Measurements from ENCODE around the gene SCARF2. TPM values are rescaled to one million over a fixed set of nuclear protein-coding genes. Genes with fewer than 3 reads are reported as not detected.
"Not testable (repeated sequence)": the region's sequence is repeated elsewhere in the genome, so short reads cannot be mapped to it uniquely, and the experiment has no call there.

SCARF2 gene
- total RNA-seq, 1 donor from 2014 or later, result 47.2 TPM

GRCh38 chr22:20414059-20414440 lies 23.6 kb downstream of the SCARF2 start:
- no peak for DNase-seq (ENCODE audit: low spot score in 2 of 2, unreplicated experiment in 2 of 2)
- Mint-ChIP-seq H3K9me3 (no peaks in the 10 kb centered on the region), H3K27ac (no peak overlapping the region), H3K36me3 (peaks cover 2% of the 10 kb centered on the region), H3K4me3 (no peak overlapping the region), H3K27me3 (ENCODE audit: low read depth) (peaks cover 1% of the 10 kb centered on the region), H3K4me1 (peaks cover 6% of the 10 kb centered on the region)
- TF ChIP-seq CTCF (IDR thresholded peaks at IDR 0.05; ENCODE audit: unreplicated experiment), result no peak

GRCh38 chr22:20413217-20414058 lies 24.2 kb downstream of the SCARF2 start:
- Mint-ChIP-seq H3K9me3 (no peaks in the 10 kb centered on the region), H3K4me1 (peaks cover 6% of the 10 kb centered on the region), H3K4me3 (no peak overlapping the region), H3K27ac (no peak overlapping the region), H3K27me3 (ENCODE audit: low read depth) (peaks cover 1% of the 10 kb centered on the region), H3K36me3 (peaks cover 5% of the 10 kb centered on the region)
- no peak for TF ChIP-seq CTCF (IDR thresholded peaks at IDR 0.05; ENCODE audit: unreplicated experiment)
- no peak for DNase-seq (ENCODE audit: low spot score in 2 of 2, unreplicated experiment in 2 of 2)

GRCh38 chr22:20412474-20413216 lies 25.0 kb downstream of the SCARF2 start:
- Mint-ChIP-seq H3K36me3 (peaks cover 5% of the 10 kb centered on the region), H3K9me3 (no peaks in the 10 kb centered on the region), H3K27ac (no peak overlapping the region), H3K4me3 (no peak overlapping the region), H3K27me3 (ENCODE audit: low read depth) (peaks cover 1% of the 10 kb centered on the region), H3K4me1 (peaks cover 6% of the 10 kb centered on the region)
- no peak for TF ChIP-seq CTCF (IDR thresholded peaks at IDR 0.05; ENCODE audit: unreplicated experiment)
- DNase-seq (ENCODE audit: low spot score in 2 of 2, unreplicated experiment in 2 of 2), result no peak

GRCh38 chr22:20409385-20409784 lies 28.2 kb downstream of the SCARF2 start:
- not testable (repeated sequence) for H3K27ac Mint-ChIP-seq; H3K27me3 Mint-ChIP-seq (ENCODE audit: low read depth); H3K4me3 Mint-ChIP-seq; H3K4me1 Mint-ChIP-seq; DNase-seq (ENCODE audit: low spot score in 2 of 2, unreplicated experiment in 2 of 2); H3K9me3 Mint-ChIP-seq
- H3K36me3 Mint-ChIP-seq, result peaks cover 21% of the 10 kb centered on the region

GRCh38 chr22:20408891-20409290 lies 28.7 kb downstream of the SCARF2 start:
- Mint-ChIP-seq H3K4me3 (no peak overlapping the region), H3K36me3 (peaks cover 23% of the 10 kb centered on the region), H3K9me3 (no peaks in the 10 kb centered on the region), H3K27ac (no peak overlapping the region), H3K4me1 (peaks cover 6% of the 10 kb centered on the region), H3K27me3 (ENCODE audit: low read depth) (no peaks in the 10 kb centered on the region)
- no peak for TF ChIP-seq CTCF (IDR thresholded peaks at IDR 0.05; ENCODE audit: unreplicated experiment)
- DNase-seq (ENCODE audit: low spot score in 2 of 2, unreplicated experiment in 2 of 2), result no peak

GRCh38 chr22:20407829-20408228 lies 29.8 kb downstream of the SCARF2 start:
- H3K36me3 Mint-ChIP-seq, result peaks cover 32% of the 10 kb centered on the region
- H3K4me1 Mint-ChIP-seq, result peaks cover 6% of the 10 kb centered on the region
- H3K27me3 Mint-ChIP-seq (ENCODE audit: low read depth), result no peaks in the 10 kb centered on the region
- DNase-seq (ENCODE audit: low spot score in 2 of 2, unreplicated experiment in 2 of 2), result no peak
- no peak for TF ChIP-seq CTCF (IDR thresholded peaks at IDR 0.05; ENCODE audit: unreplicated experiment)
- H3K27ac Mint-ChIP-seq, result no peak overlapping the region
- H3K4me3 Mint-ChIP-seq, result no peak overlapping the region
- H3K9me3 Mint-ChIP-seq, result no peaks in the 10 kb centered on the region

Data from mesothelial cell of epicardium (in vitro differentiated cells).